EL (cell line): ENCODE data around the gene KLC3.

Experiments
- DNase-seq: peaks from one replicate; pipeline ENCODE4 v3.0.0-alpha.2; 2016

KLC3 gene

DNA sequence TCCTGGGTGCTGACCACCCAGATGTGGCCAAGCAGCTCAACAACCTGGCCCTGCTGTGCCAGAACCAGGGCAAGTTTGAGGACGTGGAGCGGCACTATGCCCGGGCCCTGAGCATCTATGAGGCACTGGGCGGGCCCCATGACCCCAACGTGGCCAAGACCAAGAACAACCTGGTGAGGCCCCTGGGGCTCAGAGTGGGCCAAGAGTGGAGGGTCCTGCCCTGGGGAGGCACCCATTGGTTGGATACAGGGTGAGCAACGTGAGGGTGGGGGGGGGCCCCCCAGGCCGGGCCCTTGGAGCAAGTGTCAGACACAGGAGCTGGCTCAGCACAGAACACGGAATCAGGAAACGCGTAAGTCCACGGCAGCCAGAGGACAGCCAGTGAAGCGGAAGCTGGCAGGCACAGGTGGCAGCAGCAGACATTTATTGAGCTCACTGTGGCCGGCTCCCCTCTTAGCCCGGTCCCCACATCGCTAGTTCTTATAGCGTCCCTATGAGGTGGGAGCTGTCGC lies 8.9 kb downstream of the KLC3 start:
- no peak for DNase-seq

DNA sequence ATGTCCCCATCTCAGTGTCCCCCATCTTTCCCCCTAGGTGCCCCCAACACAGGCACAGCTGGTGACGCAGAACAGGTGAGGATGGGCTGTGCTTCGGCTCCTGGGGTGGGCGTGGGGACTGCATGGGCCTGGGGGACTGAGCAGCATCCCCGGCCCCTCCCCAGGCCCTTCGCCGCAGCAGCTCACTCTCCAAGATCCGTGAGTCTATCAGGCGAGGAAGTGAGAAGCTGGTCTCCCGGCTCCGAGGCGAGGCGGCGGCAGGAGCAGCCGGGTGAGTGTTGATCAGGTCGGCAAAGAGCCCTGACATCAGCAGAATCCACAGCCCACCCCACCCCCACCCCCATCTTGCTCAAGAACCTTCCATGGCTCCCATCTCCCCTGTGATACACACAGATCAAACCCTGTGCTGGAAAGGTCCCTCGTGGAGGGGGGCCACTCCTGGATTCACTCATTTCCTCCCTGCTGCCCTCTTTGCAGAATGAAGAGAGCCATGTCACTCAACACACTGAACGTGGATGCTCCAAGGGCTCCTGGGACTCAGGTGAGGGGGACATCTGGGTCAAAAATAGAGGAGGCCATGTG lies 10.0 kb downstream of the KLC3 start:
- DNase-seq = no peak

DNA sequence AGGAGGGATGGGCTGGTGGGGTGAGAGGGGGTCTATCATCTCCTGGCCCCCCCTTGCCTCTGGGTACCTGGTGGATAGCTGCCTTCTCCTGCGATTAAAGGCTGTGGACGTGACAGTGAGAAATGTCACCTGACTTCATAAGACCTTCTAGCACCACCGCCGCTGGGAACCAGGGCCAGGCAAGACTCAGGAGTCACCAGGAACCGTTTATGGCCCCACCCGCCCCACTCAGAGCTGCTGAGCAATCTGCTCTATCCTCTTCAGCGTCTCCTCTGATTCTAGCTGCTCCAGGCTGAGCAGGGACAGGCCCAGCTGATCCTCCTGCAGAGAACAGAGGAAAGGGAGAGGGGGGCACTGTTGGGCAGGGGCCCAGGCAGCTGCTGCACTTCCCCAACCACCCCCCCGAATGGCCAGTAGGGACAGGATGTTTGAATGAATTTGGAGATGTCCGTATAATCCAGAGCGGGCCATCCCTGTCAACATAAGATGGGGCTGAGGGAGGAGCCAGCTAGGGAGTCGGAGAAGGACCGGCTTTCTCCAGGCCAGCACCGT lies 10.9 kb downstream of the KLC3 start:
- no peak for DNase-seq

DNA sequence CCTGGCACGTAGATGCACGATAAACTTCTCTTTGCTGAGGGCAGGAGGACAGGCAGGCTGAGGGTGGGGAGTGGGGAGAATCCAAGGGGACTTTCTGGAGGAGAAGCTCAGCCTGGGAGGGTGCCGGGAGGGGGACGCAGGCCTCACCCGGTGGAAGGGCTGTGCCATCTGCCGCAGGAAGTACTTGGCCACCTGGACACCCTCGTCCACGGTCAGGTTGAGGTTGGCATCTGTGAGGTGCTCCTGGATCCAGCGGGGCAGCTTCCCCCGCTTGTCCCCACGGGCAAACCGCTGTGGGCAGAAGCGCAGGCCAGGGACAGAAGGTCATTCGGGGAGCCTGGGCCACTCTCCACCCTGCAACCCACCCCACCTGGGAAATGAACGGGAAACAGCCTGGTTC lies 11.5 kb downstream of the KLC3 start:
- no peak for DNase-seq

DNA sequence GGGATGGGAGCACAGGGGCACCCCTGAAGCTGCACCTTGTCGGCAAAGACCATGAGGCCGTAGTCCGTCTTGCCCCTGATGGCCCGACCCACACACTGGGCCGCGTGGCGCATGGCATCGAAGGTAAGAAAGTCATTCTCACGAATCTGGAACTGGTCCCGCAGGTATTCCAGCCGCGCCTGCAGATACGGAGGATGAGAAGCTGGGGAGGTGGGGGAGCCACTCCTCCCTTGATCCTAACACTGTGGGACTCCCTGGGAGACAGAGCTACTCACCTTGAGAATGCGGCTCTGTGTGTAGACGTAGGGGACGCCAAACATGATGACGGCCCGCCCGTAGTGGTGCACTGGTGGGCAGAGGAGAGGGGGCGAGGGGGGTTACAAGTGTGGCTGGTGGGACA lies 11.9 kb downstream of the KLC3 start:
- DNase-seq = no peak

DNA sequence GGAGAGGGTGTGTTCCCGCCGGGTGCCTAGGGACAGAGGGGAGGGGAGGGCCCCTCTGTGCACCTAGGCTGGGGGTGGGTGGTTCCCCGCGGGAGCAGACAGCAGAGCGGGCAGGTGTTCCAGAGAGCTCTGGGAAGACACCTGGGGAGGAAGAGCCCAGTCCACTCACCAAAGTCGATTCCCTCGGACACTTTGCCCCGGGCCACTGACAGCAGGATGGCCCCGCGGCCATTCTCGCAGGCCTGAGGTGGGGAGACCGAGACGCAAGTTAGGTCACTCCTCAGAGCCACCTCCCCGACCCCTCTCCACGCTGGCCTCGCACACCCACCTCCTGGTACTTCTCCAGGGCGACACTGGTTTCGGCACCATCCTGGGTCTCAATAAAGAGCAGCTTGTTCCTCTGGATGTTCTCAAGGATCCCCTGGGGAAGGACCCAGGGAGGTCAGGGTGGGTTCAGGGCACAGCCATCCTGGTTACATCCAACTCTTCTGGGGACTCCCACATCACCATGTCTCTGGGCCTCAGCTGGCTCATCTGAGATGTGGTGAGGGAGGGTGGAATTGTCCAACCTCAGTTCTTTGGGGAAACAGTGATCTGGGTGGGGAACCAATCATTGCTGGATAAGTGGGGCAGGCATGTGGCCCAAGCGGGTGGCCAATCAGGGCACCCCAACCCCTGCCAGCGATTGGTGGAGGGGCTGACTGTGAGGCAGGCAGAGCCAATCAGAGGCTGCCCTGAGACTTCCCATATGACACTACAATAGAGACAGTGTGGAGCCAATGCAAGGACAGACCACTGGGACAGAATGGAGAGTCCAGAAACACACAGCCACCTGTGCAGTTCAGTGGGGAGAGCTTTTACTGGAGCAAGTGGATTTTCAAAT lies 12.6 kb downstream of the KLC3 start:
- no peak for DNase-seq

DNA sequence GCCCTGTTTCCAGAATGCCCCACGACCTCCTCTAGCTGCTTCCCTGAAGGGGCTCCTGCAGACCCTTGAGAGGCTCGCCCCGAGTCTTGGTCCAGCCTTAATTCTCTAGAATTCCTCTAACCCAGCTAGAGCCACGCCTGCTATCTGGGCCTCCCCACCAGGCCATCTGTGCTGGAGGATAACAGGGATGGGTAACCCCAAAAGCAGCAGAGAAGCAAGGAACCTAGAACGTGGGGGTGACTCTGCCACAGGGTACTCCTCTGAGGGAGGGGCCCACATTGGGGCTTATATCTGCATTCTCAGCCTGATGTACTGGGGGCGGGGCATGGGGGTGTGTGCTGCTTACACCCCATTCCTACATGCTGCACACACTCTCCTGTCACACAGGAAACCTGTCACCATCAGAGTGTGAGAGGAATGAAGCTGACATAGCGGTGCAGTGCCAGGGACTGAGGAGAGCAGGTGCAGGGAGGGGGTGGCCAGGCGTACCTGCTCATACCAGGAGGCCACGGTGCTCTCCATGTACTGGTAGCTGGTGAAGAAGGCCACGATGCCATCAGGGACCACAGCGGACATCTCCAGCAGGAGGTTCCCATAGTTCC lies 13.8 kb downstream of the KLC3 start:
- no peak for DNase-seq

DNA sequence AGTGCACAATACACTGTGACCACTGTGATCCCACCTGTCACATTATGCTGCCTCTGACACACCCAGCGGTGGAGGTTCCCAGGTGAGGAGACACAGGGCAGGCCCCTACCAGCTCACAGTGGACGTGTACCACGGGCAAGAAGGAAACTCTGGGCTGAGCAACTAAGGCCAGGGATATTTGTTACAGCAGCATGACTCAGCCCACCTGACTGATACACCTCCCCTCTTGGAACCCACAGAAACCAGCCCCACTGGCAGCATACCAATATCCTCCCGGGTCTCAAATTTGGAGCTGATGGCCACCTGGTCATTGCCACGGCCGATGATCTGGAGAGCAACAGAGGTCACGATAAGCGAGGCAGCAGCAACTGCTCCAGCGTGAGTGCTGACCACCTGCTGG lies 14.9 kb downstream of the KLC3 start:
- no peak for DNase-seq

DNA sequence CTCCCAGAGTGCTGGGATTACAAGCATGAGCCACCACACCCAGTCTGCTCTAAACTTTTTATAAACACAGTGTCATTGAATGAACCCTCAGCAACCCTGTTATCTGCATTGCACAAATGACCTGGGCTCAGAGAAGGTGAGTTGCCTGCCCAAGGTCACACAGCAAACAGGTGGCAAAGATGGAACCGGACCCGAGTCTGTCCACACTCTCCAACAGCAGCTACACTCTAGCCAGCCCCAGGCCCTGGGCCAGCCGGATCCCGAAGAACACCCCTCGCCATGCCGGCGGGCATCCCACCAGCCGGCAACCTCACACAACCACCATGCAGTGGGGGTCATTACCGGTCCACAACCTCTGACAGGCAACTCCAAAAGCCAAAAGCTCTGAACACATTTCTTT lies 15.4 kb downstream of the KLC3 start:
- no peak for DNase-seq

DNA sequence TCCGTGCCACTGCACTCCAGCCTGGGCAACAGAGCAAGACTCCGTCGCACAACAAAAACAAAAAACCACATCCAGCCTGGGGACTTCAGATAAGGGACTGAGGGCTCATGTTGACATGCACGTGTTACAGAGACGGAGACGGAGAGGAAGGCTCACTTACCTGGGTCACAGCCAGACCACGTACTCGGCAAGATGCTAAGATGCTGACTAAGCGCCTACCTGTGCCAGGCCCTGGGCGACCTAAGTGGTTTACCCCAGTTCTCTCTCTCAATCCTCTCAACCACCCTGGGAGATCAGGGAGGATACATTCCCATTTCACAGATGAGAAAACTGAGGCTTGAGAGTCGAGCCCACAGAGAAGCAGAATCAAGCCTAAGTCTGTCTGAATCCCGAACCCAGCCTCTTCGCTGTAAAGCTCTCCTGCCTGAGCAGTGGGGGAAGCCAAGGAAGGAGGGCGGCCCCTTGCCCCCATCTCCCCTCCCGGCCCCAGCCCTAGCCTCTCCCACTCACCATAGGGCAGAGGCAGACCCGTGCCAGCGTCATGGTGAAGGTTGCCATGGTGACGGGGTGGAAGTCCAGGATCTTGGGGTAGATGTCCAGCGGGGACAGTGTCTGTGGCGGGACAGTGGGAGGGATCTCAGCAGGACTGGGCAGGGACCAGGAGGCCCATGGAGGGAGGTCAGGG lies 16.4 kb downstream of the KLC3 start:
- DNase-seq = no peak

DNA sequence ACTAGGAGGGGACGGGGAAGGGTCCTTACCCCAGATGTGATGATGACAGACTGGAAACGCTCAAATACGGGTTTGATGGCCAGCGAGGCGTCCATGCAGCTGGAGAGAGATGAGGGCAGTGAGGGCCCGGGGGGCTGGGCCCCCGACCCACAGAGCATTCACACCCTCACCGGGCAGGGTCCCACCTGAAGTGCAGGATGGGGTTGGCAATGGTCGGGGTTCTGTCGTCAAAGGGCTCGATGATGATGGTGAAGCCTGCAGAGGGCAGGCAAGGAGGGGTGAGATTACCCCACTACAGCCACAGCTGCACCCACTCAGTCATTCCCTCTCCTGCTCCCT lies 16.9 kb downstream of the KLC3 start:
- DNase-seq = no peak

DNA sequence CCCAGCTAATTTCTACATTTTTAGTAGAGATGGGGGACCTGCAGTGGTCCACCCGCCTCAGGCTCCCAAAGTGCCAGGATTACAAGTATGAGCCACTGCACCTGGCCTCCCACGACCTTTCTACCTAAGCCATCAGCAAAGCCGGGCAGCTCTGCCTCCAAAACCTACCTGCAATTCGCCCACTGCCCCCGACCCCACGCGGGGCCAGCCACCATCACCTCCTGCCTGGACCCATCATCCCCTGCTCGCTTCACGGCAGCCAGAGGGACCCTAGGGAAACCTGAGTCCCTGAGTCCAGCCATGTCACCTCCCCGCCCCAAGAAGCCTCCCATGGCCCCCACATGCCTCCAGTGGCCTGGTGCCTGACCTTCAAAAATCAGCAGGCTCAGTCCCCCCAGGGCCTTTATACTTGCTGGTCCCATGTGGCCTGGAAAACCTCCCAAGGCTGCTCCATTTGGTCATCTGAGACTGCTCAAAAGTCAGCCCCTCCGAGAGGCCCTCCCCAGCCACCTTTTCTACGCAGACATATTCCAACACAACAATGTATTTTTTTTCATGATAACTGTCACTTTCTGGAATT lies 17.8 kb downstream of the KLC3 start:
- DNase-seq = no peak

DNA sequence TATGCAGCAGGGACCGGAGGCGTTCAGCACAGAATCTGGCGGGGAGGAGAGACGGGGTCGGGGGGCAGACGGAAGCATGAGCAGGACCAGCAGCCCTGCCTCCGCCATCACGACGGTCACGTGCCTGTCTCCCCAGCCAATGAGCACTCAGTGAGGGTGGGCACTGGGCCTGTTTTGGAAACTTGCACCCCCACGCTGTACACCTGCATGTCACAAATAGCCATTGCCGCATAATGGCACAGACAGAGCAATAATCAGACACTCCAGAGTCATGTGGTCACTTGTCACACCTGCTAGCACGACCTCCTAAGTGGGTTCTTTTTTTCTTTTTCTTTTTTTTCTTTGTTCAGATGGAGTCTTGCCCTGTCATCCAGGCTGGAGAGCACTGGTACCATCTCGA lies 21.1 kb downstream of the KLC3 start:
- no peak for DNase-seq

DNA sequence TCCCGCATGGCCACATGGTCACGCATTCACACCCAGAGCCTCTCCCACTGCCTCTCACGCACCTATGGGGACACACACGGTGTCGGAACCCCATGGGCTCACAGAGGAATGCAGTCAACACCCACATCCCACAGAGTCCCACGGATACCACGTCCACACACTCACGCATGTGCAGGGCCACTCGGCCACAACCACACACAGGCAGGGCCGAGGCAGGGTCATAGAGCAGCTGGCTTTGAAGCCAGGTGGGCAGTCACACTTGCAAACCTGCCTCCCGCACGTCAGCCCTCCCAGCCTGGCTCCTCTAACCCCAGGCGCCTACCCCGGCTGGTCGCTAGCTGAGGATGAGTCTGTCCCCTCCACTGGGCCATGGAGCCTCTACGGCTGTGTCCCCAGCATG lies 21.7 kb downstream of the KLC3 start:
- DNase-seq = no peak

DNA sequence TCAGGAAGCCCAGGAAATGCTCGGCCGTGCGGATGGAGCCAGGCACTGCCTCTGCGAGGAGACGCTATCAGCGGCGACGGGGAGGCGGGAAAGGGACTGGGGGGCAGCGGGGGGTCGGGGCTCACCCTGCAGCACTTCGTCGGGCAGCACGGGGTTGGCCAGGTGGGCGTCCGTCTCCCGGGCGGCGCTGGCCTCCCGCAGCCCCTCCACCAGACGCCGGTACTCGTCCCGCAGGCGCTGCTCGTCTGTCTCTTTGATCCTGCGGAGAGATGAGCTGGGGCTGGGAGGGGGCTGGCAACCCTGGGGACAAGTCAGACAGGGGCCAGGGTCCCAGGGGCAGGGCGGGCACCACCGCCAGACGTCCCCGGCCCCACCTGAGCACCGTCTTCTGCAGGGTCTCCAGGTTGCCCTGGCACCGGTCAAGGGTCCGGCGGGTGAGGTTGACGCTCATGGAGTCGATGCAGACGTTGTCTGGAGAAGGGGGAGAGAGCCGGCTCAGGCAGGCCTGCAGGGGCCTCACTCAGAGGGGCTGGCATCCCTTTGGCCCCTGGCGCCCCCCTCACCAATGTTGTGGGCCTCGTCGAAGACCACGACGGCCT lies 23.4 kb downstream of the KLC3 start:
- DNase-seq = no peak

DNA sequence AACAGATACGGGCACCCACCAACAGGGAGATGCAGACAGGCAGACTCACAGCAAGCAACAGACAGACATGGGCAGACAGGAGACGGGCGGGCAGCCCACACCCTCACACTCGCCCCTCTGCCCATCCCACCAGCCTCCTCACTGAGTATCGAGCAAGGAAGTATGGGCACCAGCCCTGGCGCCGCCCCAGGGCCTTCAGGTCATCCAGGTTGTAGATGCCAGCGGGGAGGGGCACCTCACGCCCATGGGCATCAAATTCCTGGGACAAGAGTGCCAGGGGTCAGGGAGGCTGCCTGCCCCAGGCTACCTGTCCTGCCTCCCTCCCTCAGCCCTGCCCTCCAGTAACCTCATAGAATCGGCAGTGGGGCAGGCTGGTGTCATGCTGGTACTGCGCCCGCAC lies 24.1 kb downstream of the KLC3 start:
- no peak for DNase-seq

DNA sequence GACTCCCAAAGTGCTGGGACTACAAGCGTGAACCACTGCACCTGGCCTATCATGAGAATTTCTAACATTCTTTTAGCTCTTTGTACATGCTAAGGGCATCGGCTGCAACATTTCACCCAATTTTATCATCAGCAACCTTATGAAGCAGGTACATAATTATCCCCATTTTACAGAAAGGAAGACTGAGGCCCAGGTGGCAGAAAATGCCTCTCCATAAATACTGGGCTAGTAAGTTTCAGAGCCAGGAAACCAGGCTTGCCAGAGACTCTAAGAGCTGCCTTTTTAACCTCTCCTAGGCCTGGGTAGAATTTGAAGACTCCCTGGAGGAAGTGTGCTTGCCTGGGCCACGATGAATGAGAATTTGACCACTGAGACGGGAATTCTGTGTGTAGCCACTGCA lies 27.6 kb downstream of the KLC3 start:
- DNase-seq = no peak

DNA sequence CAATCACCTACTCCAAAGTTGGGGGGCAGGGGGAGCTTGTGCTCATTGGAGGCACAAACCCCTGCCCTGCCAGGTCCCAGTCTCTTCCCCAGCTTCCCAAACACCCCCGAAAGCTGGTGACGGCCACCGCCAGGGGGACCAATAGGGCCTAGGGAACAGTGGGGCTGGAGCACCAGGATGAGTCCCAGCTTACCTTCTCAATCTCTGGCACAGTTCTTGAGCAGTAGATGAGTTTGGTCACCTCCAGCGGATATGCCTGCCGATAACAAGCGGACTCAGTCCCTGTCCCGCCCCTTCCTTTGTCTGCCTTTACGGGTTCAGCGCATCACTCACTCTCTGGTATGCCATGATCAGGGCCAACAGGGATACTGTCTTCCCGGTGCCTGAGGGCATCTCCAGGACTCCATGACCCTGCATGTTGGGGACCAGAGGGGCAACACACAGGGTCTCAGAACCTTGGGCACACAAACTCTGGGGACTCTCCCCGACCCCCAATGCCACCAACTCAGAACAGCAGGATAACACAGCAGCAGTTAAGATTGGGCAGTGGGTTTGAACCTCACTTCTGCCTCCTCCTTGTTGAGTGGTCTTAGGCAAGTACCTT lies 28.3 kb downstream of the KLC3 start:
- peak; percentile 24 for DNase-seq

DNA sequence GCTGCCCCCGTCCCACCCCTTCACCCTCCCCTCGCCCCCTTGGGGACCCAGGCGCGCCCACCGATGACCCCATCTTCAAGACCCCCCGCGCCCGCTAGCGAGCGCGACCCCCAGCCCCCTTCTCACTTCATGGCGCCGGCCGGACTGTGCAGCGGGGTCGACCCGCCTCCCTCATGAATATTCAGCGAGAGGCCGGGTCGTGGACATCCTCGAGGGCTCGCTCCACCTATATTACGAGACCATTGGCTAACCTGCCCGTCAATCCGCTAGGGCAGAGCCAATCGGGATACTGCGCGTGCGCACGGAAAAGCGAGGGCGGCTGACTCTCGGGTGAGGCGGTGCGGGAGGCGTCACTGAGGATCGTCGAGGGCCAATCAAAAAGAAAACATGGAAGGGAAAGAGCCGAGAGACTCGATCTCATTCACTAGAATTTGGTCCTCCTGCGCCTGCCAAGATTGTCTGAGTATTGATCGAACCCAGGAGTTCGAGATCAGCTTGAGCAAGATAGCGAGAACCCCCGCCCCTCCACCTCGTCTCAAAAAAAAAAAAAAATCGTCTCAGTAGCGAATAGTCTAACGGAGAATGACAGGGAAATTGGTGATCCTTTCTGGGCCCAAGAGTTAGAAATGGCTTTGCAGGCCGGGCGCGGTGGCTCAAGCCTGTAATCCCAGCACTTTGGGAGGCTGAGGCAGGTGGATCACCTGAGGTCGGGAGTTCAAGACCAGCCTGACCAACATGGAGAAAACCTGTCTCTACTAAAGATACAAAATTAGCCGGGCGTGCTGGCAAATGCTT lies 30.1 kb downstream of the KLC3 start, which contains the start of gene ERCC2:
ERCC2 (minus strand) TSS at position 164 of the 795 bp plus-strand sequence; CDS start at position 131, 33 bp downstream.
- DNase-seq = peak; percentile 99

DNA sequence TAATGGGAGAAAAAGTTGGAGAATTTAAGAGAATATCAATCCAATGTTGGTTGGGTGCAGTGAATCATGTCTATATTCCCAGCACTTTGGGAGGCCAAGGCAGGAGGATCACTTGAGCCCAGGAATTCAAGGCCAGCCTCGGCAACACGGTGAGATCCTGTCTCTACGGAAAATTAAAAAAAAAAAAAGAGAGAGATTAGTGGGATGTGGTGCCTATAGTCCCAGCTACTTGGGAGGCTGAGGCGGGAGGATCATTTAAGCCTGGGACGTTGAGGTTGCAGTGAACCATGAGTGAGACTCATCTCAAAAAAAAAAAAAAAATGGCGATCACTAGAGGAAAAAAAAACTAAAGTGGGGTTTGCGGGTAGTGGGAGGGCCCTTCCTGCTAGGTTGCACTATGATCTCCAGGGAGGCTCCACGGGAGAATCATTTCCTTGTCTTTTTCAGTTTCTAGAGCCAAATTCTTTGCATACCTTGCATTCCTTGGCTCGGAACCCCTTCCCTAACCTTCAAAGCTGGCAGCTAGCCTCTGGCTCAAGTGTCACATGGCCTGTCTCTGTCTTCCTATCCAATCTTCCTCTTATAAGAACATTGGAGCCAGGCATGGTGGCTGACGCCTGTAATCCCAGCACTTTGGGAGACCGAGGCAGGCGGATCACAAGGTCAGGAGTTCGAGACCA lies 35.6 kb downstream of the KLC3 start:
- DNase-seq = peak; percentile 100
